PC-3 (cell line): ENCODE results near the gene IL20RA. TPM values are rescaled to one million over a fixed set of nuclear protein-coding genes. Genes with fewer than 3 reads are reported as not detected.

ENCODE experiments used
- ATAC-seq: fragments of 200-7000 bp; cut with Tn5 transposase; 2 replicates; pipeline ENCODE4 v1.9.1; 2020; ENCODE audit warnings: mild to moderate bottlenecking, moderate library complexity
- BruUV-seq: library from RNA; stranded (reverse); fragments of 400-500 nt; replicated peaks from 2 replicates; lab custom pipeline; 2021; lab: Mats Ljungman, UMichigan
- CTCF ChIA-PET: fragments of 300-600 bp; sonication (Branson Sonifier 250); formaldehyde crosslinking; loops from one replicate; lab custom pipeline; 2022; ENCODE audit warnings: antibody characterized with exemption; lab: Charles Lee
- POLR2A ChIA-PET: fragments of 300-600 bp; sonication (Branson Sonifier 250); formaldehyde crosslinking; loops from one replicate; lab custom pipeline; 2022; ENCODE audit warnings: antibody characterized with exemption; ENCODE audit not compliant: unreplicated experiment; lab: Charles Lee
- DNase-seq: peaks from one replicate; pipeline ENCODE4 v3.0.0-alpha.2; 2015
- H2AFZ ChIP-seq: fragments of 300-600 bp; sonication (generic); 2 replicates; pipeline ENCODE4 v1.6.0; 2016; ENCODE audit warnings: antibody characterized with exemption, low read length
- H3F3A ChIP-seq: fragments of 300-600 bp; sonication (generic); one replicate; pipeline ENCODE4 v1.6.0; 2017; ENCODE audit warnings: antibody characterized with exemption, low read length, control low read depth, mild to moderate bottlenecking; ENCODE audit not compliant: unreplicated experiment
- H3K27ac ChIP-seq: fragments of 300-600 bp; sonication (generic); 2 replicates; pipeline ENCODE4 v1.5.1; 2016; ENCODE audit warnings: mild to moderate bottlenecking, low read length
- H3K27me3 ChIP-seq: fragments of 300-600 bp; sonication (generic); 2 replicates; pipeline ENCODE4 v1.6.1; 2016; ENCODE audit warnings: low read length, mixed read lengths
- H3K36me3 ChIP-seq: fragments of 300-600 bp; sonication (generic); 2 replicates; pipeline ENCODE4 v1.6.1; 2016; ENCODE audit warnings: low read depth, mixed run types, low read length, mixed read lengths
- H3K4me1 ChIP-seq: fragments of 300-600 bp; sonication (generic); 2 replicates; pipeline ENCODE4 v1.5.1; 2016; ENCODE audit warnings: low read length; ENCODE audit not compliant: insufficient read depth
- H3K4me2 ChIP-seq: fragments of 300-600 bp; sonication (generic); 2 replicates; pipeline ENCODE4 v1.6.0; 2016; ENCODE audit warnings: low read length
- H3K4me3 ChIP-seq: fragments of 300-600 bp; sonication (generic); 2 replicates; pipeline ENCODE4 v1.5.1; 2016; ENCODE audit warnings: mild to moderate bottlenecking, low read length, mixed read lengths
- H3K79me2 ChIP-seq: fragments of 300-600 bp; sonication (generic); 2 replicates; pipeline ENCODE4 v1.6.1; 2017; ENCODE audit warnings: low read length, mixed read lengths
- H3K9ac ChIP-seq: fragments of 300-600 bp; sonication (generic); 2 replicates; pipeline ENCODE4 v1.6.0; 2016; ENCODE audit warnings: mild to moderate bottlenecking, low read length
- H3K9me2 ChIP-seq: fragments of 300-600 bp; sonication (generic); replicated peaks from 2 replicates; pipeline ENCODE4 v1.6.1; 2016; ENCODE audit warnings: mixed run types, low read length, mixed read lengths
- H3K9me3 ChIP-seq: fragments of 300-600 bp; sonication (generic); 2 replicates; pipeline ENCODE4 v1.6.1; 2016; ENCODE audit warnings: low read length, mixed read lengths
- H4K20me1 ChIP-seq: fragments of 300-600 bp; sonication (generic); 2 replicates; pipeline ENCODE4 v1.6.1; 2016; ENCODE audit warnings: low read length, mixed read lengths
- EZH2 ChIP-seq: fragments of 300-600 bp; sonication (generic); IDR thresholded peaks from one replicate; pipeline ENCODE4 v1.6.1; 2017; ENCODE audit warnings: antibody characterized with exemption, mild to moderate bottlenecking, low read length; ENCODE audit not compliant: unreplicated experiment
- EZH2phosphoT487 ChIP-seq: fragments of 300-600 bp; sonication (generic); IDR thresholded peaks from 2 replicates; pipeline ENCODE4 v1.6.1; 2018; ENCODE audit warnings: mild to moderate bottlenecking, antibody characterized with exemption, low read length, borderline replicate concordance
- intact Hi-C: fragments of 100-400 bp; cut with micrococcal nuclease; formaldehyde crosslinking; loops from 2 replicates; pipeline ENCODE4 v1.9.0; 2023
- total RNA-seq: library from RNA; depleted of rRNA; stranded (reverse); fragments of >200 nt; gene quantifications from 2 replicates; pipeline ENCODE4 v1.2.3, GENCODE V29; 2014
- TF ChIP-seq, protein P1 (sequence below): fragments of 300-600 bp; sonication (generic); conservative IDR thresholded peaks from 2 replicates; pipeline ENCODE4 v1.5.1; 2017; ENCODE audit warnings: antibody characterized with exemption, low read depth, mild to moderate bottlenecking, low read length

Gene IL20RA
- total RNA-seq, 1 experiment from 2014 or later: 6.0 TPM

DNA sequence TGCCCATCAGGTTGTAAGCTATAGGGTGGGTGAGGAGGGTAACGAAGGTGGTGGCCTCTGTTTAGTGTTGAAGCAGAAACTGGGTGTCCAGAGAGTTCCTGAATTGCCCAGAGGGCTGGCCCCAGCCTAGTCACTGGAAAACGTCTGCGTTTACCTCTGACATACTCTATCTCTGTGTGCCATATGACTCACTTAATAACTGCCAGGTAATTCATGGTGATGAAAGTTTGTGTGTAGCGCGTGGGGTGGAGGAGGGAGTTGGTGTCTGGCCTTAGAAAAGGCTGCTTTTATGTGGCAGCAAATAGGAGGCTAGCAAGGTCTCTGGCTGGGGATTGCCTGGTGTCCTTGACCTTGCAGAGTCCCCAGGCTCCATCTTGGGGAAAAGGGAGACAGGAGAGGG, 75.3 kb downstream of the IL20RA start:
- TF ChIP-seq EZH2phosphoT487: no peak
- no peak for TF ChIP-seq EZH2
- TF ChIP-seq, protein P1, sequence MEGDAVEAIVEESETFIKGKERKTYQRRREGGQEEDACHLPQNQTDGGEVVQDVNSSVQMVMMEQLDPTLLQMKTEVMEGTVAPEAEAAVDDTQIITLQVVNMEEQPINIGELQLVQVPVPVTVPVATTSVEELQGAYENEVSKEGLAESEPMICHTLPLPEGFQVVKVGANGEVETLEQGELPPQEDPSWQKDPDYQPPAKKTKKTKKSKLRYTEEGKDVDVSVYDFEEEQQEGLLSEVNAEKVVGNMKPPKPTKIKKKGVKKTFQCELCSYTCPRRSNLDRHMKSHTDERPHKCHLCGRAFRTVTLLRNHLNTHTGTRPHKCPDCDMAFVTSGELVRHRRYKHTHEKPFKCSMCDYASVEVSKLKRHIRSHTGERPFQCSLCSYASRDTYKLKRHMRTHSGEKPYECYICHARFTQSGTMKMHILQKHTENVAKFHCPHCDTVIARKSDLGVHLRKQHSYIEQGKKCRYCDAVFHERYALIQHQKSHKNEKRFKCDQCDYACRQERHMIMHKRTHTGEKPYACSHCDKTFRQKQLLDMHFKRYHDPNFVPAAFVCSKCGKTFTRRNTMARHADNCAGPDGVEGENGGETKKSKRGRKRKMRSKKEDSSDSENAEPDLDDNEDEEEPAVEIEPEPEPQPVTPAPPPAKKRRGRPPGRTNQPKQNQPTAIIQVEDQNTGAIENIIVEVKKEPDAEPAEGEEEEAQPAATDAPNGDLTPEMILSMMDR: no peak
- ChIA-PET CTCF (no interaction called here), POLR2A (interaction anchor here (0.5 kb wide), 1 partner anchor 58 kb away, joined by 8 read pairs; no protein-coding TSS in a partner anchor)
- H3K27me3 ChIP-seq: no peaks in the 10 kb centered on the region
- H2AFZ ChIP-seq: peak overlapping the region; percentile 58
- no TSS peak for BruUV-seq
- H3K4me3 ChIP-seq: no peak overlapping the region
- no peaks in the 10 kb centered on the region for H3K79me2 ChIP-seq
- peak overlapping the region; percentile 68 for H3K9ac ChIP-seq
- DNase-seq (peak; percentile 87), ATAC-seq (peak; percentile 93)
- intact Hi-C loops: loop anchor here (10.0 kb wide), 1 partner anchor 675 kb away; no protein-coding TSS in a partner anchor
- peaks cover 22% of the 10 kb centered on the region for H3K4me1 ChIP-seq
- H3K27ac ChIP-seq: peak overlapping the region; percentile 96
- H3K9me2 ChIP-seq: no peaks in the 10 kb centered on the region
- H3K36me3 ChIP-seq: no peaks in the 10 kb centered on the region
- H3K4me2 ChIP-seq: peak overlapping the region; percentile 73
- H3F3A ChIP-seq: no peaks in the 10 kb centered on the region
- H4K20me1 ChIP-seq: no peaks in the 10 kb centered on the region
- H3K9me3 ChIP-seq: no peaks in the 10 kb centered on the region

DNA sequence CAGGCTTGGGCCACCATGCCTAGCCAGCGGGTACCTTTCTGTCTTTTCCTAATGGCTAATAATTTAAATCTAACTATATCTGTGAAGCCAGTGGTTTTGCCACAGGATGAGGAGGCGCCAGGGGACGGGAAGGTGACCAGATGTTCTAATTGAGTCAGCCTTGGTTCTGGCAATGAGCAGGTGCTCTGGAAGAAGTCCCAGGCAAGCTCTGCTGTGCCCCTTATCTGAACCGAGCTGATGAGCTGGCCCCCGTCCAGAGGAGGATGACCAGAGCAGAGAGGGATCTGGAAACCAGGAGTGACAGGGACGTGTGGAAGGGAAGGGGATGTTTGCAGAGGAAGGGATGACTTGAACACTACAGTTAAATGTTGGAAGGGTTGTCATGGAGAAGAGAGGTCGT, 75.9 kb downstream of the IL20RA start:
- Histone ChIP-seq H3K9ac (peak overlapping the region; percentile 68), H2AFZ (peak overlapping the region; percentile 48), H3K9me3 (no peaks in the 10 kb centered on the region), H3K4me2 (peak overlapping the region; percentile 73), H3K79me2 (no peaks in the 10 kb centered on the region), H3K9me2 (no peaks in the 10 kb centered on the region), H3K4me1 (peaks cover 22% of the 10 kb centered on the region), H3F3A (no peaks in the 10 kb centered on the region), H4K20me1 (no peaks in the 10 kb centered on the region), H3K27ac (peak overlapping the region; percentile 96), H3K36me3 (no peaks in the 10 kb centered on the region), H3K27me3 (no peaks in the 10 kb centered on the region), H3K4me3 (no peak overlapping the region)
- DNase-seq (peak; percentile 30), ATAC-seq (no peak; the same call in 1 of the 2 replicates)
- BruUV-seq: no TSS peak
- intact Hi-C loops: loop anchor here (1.0 to 10.0 kb wide), 2 partner anchors 44 to 676 kb away; no protein-coding TSS in a partner anchor
- POLR2A ChIA-PET: interaction anchor here (0.5 to 0.7 kb wide), 2 partner anchors 26 to 58 kb away, joined by 4 to 8 read pairs; no protein-coding TSS in a partner anchor
- TF ChIP-seq EZH2phosphoT487 (no peak), EZH2 (no peak)
- TF ChIP-seq, protein P1: no peak
- CTCF ChIA-PET: no interaction called here
